NCI-H446 treated with DMSO at 0.1 percent for 48 hours (cell line): ENCODE data around the gene ATP2C2.
"Not testable (repeated sequence)": the region's sequence is repeated elsewhere in the genome, so short reads cannot be mapped to it uniquely, and the experiment has no call there.

Experiments used
- DNase-seq: peaks from one replicate; lab custom pipeline; 2025; lab: John Stamatoyannopoulos, UW

The ATP2C2 gene

DNA sequence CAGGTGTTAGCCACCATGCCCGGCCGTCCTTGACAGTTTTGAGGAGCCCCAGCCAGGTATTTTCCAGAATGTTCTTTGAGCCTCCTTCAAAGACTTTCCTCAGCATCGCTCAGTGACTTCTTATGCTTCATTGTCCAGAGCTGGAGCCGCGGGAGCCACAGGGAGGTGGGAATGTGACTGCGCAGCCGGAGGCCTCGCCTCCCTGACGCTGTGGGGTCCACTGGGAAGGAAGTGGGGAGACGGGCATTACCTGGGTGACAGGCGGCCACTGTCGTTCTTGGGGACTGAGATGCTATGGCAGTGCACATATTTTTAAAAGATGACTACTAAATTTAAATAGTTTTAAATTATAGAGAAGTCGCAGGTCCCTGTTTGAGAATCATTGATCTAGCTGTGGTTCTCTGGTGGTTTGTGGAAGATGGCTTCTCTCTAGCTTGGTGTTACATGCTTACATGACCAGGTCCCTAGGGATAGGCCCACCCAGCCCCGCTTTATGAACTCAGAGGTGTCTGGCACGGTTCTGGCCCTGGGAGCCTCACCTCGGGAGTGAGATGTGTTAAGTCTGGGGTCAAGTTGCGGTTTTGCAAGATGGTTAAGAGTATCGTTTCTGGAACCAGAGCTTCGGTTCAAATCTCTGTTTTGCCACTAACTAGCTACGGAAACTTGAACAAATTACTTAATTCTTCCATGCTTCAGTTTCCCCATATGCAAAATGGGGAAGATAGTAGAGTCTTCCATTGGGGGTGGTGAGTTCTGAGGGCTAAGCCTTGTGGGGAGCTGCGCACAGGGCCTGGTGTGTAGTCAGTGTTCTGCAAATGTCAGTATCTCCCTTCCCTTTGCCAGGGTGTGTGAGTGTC, 53.0 kb downstream of the ATP2C2 start:
- DNase-seq = no peak

DNA sequence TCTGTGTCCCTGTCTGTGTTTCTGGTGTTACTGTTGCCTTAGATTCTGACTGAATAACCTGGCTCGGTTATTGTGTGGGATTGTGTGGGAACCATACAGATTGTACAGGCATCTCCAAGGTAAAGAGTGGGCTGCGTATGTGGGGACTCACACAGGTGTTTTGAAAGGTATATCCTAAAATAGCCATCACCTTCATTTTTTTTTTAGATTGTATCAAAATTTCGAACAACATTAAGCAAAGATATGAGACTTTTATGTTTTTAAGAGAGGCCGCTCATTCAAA, 53.5 kb downstream of the ATP2C2 start:
- no peak for DNase-seq

DNA sequence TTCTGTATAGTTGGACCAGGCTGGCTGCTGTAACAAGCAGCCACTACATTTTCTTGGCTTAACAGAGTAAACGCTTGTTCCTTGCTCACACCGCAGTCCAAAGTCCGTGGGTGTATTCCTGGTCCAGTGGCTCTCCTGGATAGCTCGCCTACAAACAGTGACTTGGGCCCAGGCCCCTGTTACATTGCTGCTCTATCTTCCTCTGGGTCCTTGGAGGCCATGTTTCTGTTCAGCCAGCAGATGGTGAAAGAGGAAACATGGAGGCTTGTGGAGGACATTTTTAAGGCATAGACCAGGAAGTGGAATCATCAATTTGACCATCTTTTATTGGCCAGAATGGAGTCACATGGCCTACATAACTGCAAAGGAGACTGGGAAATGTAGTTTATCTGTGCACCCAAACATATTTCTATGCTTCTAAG, 55.1 kb downstream of the ATP2C2 start:
- DNase-seq = peak; percentile 4

DNA sequence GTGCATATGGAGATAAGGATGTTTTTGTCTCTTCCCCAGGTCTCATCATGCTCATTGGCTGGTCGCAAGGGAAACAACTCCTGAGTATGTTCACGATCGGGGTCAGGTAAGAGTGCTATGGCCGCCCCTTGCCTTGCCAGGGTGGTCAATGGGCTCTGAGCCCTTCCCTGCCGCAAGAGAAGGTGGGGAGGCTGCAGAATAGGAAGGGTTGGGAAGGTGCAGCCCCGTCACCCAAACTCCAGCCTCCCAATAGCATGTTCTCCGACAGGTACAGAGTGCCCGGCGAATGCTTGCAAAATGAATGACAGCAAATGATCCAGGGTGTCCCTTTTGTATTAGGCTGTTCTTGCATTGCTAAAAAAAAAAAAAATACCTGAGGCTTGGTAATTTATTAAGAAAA, 57.4 kb downstream of the ATP2C2 start:
- DNase-seq = no peak

DNA sequence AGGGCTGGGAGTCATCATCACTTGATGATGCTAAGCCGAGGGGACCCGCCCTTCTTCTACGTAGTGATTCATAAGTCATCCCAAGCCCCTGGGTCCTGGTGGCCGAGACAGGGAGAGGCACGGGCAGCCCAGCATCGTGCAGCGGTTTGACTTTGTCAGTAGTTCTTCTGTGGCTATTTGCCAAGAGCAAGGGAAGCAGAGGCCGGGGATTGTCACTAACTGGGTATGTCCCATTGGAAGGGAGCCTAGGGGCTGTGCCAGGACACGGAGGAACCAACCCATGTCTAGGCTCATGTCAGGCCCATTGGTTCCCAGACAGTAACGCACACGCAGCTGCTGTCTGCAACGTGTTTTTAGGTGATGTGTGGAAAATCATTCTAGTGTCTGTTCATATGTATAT, 58.5 kb downstream of the ATP2C2 start:
- DNase-seq = no peak

DNA sequence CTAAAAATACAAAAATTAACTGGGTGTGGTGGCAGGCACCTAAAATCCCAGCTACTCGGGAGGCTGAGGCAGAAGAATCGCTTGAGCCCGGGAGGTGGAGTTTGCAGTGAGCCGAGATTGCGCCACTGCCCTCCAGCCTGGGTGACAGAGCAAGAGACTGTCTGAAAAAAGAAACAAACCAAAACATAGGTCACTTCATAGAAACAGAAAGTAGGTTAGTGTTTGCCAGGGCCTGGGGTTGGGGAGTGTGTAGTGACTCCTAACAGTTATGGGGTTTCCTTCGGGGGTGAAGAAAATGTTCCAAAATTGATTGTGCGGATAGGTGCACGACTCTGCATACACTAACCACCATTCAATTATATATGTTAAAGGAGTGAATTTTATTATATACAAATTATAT, 59.2 kb downstream of the ATP2C2 start:
- no peak for DNase-seq

DNA sequence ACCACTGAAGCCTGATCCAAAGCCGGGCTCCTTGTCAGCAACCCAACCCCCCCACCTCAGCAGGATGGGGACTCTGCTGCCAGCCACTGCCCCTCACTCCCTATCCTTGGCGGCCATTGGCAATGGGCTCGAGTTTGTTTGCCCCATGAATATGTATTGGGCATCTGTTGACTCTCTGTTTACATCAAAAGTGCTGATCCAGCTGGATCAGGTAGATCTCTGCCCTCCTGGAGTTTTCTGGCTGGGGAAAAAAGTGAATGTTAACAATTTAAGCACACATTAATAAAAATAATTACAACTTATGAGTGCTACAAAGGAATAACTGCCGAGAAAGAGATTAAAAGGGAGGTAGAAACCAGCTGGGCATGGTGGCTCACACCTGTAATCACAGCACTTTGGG, 62.5 kb downstream of the ATP2C2 start:
- no peak for DNase-seq

DNA sequence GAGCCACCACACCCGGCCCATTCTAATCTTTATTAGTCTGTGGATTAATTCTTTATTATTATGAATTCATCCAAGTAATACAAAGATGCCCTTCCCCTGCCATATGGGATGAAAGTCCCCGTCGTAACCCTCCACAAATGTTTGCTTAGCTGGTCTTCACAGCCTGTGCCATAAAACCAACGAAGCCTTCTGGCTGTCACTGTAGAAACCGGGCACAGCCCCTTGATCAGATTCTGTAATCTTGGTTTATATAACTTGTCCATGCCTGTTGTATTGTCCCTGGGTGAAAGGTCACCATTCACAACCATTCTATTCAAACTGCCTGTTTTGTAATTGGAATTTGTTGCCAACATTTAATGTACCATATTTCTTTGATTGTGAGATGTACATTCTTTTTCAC, 66.5 kb downstream of the ATP2C2 start:
- no peak for DNase-seq

DNA sequence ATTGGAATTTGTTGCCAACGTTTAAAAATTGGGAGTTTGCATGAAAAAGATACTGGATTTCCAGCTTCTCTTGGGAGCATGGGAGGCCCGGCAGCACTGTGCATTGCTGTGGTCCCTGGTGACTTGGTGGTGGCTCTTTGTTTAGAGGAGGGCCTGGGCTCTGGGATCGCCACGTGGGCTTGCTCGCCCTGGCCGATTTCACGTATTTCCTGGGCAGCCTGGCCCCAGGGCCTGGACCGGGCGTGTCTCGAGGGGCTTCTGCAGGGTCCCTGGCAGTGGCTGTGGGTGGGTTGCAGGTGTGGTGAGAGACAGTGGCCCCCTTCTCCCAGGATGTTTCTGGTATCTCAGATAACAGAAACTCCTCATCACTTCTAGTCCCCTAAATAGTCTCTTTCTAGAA, 67.9 kb downstream of the ATP2C2 start:
- DNase-seq = no peak

DNA sequence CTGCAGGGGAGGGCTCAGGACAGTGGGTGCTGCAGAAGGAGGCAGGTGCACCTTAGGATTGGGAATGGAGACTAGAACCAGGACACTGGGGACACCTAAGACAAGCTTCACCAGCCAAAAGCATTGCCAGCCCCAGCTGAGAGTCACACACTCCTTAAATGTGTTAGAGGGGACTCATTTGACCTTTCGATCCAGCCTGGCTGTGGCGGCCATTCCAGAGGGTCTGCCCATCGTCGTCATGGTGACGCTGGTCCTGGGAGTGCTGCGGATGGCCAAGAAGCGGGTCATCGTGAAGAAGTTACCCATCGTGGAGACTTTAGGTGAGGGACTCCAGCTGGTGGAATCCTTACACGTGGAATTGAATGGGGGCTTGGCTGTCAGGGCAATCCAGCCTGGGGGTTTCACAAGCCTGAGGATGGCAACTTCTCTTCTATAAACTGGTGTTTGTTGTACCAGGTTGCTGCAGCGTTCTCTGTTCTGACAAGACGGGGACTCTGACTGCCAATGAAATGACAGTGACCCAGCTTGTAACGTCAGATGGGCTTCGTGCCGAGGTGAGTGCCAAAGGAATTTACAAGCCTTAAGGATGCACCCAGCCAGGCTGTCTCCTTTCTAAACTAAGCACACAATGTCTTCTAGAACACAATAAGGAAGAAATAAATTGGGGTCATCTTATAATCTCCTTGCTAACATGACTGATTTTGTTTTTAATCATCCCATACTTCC, 70.8 kb downstream of the ATP2C2 start:
- DNase-seq = no peak

DNA sequence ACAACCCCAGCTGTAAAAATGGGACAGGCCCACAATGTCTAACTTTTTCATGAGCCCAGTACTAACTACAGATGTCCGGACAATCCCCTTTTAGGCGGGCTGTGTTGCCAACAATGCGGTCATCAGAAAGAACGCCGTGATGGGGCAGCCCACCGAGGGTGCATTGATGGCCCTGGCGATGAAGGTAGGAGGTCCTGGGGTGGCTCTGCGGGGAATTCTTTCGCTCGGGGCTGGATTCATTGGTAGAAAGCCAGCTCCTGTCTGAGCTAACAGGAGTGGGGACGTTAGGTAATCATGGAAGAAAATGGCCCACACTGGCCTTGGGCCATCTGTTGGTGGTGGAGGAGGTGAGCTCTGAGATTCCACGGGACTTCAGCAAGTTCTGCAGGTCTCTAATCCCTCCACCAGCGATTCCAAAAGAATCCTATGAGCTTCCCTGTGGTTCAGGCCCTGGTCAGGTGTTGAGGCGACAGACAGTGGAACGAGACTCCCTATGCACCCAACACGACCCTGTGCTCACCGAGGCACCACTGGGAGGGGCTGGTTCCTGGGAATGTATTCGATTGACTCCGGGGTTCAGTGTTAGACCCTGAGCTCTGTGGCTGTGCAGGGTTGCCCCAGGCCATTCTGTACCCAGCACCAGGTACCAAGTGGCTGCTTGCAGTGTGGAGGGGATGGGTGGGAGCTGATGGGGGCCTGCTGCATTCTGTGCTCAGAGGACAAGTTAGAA, 74.2 kb downstream of the ATP2C2 start:
- no peak for DNase-seq

DNA sequence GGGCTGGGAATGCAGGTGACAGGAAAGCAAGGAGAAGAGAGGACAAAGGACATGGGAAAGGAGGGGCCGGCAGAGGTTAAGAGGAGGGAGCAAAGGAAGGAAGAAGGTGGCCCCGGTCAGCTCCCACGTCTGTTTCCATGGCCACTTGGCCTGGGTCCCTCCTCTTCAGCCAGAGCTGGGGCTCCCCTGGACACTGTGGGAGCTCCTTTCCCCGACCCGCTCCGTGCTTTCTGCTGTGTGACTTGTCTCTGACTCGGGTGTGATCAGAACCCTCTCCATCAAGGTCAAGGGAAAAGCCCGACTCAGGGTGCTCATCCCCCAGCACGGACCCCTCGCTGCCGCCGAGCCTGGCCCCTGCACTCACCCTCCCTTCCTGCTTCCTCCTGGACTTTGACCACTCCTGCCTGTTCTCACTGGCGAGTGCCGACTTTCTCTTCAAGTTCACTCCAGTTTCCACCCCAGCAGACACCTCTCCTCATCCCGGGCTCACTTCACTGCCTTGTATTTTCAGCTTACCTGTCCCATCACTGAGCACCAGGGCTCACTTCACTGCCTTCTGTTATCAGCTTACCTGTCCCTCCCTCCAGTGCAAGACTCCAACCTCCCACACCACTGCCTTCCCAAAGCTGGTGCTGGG, 74.9 kb downstream of the ATP2C2 start:
- DNase-seq = no peak

DNA sequence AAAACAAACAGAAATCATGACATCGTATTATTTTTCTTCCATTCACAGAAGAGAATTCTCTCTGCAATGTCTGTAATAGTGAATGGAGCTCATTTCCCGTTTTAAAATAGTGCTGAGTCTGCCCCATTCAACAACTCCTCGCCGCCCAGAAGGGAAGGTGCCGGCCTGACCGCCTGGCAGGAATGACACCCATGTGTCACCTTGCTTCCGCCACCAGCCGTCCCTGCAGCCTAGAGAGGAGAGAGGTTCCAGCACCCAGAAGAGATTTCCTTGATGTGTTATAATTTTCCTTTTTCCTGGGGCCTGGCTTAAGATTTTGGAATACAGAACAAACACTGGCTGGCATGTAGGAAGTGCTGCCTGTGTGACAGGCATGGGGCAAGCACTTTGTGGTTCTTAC, 76.1 kb downstream of the ATP2C2 start:
- no peak for DNase-seq

DNA sequence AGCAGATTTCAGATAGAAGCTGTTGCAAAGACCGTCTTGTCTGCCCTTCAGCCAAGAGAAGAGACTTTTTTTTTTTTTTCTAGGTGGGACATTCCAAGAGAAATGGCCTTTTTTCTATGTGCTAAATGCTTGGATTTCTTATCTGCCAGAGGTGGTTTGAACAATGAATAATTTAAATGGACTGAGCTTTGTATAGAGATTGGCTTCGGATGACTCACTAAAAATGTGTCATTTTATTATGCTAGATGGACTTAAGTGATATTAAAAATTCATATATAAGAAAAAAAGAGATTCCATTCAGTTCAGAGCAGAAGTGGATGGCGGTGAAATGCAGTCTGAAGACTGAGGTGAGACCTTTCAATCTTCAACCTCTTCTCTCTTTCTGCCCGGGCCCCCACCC, 77.7 kb downstream of the ATP2C2 start:
- DNase-seq = no peak

DNA sequence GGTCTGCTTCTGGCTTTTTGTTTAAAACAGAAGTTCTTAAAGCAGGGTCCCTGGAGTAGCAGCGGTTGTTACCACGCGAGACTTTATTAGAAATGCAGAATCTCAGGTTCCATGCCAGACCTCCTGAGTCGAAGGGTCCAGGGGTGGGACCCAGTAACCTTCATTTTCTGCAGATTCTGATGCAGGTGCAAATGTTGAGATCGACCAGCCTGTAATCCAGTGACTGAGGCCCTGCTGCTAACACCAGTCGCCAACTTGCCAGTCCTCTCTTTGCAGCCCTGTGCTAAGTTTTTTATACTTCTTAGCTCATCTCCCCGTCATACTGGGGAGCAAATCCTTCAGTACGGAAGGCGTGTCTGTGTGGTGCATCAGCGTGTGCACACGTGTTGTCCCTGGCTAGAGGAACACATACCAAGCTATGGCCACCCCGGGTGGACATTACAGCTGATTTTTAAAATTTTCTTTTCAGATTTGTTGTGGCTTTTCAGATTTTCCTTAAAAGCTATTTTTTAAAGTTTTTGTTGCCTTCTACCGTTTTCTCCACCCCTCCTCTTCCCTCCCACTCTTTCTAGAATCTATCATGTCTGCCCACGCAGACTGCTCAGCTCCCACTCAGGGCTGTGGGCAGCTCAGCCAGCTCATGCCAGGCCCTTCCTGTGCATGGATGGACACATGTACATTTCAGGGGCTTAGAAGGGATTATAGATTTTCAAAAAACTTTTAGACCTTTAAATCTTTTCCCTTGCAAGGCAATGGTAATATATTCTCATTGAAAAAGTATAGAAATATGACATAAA, 78.5 kb downstream of the ATP2C2 start:
- DNase-seq = no peak

DNA sequence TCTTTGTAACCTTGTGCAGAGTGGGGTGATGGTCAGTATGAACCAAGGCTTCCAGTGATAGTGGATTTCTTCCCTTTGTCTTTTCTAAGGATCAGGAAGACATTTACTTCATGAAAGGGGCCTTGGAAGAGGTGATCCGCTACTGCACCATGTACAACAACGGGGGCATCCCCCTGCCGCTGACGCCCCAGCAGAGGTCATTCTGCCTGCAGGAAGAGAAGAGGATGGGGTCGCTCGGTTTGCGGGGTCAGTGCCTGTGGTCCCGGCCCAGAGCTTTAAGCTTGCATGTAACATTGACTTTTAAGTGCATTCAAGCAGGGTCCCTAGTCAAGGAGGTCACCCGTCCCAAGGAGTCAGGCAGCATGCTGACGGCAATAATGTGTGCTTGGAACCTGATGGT, 80.1 kb downstream of the ATP2C2 start:
- DNase-seq = no peak

DNA sequence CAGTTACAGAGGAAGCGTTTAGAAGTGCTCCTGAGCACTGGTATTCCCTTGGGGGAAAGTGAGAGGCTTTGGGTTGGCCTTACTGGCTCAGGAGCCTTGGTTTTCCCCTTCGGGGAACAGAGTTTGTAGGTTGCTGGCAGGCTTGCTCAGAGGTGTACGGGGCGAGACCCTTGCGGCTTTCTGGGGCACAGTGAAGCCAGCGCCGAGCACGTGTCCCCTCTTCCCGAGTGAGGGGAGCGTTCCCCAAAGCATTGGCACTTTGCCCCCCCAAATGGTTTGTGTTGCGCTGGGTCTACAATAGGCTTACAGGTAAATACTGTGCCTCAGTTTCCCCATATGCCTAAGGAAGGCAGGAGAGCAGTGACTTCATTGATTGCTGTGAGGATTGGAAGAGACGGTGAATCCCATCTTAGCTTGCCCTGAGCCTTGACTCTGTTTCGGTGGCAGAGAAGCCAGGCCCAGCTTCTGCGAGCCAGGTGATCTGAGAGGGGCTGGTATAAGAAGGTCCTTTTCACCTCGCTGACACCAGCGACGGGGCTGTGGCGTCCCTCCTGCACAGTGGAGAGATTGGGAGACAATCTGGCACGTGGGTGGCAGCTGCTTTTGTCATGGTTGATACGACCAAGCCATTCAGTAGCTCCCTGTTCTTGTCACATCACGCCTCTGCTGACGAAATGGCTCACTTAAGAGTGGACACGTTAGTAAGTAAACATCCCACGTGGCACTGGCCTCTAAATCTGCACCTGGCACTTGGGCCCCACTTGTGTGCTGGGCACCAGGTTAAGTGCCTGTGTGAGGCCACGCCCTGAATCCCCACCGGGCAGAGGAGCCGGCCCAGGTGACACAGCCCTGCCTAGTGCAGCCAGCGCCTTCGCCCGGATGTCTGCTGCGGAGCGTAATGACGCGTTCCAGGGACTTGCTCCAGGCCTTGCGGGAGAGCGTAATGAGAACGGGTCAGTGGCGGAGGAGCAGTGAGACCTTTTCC, 81.1 kb downstream of the ATP2C2 start:
- DNase-seq = no peak

DNA sequence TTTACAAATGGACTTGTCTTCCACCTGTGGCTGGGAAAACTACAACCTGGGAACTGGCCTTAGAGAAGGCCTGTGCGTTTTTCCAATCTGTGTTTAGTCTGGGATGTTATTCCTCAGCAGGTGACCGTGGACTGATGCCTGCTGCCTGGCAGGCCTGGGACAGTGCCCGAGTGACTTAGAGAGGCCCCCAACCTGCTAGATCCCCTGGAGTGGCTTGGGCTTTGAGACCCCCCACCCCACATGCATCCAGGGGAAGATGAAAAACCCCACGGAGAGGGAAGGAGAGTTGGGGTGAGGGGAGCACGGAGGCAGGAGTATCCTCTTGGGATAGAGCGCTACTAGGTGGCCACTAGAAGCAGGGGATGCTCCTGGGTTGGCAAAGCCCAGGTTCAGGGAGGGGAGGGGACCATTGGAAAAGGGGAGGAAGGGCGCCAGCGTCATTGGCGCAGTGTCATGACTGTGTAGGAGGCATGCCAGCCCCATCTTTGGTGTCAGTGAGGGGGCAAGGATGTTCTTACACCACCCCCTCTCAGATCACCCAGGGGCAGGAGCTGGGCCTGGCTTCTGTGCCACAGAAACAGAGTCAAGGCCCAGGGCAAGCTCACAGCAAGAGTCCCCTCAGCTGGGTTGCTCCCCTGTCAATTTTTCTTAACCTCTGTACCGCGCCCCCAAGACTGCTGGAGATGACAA, 82.0 kb downstream of the ATP2C2 start:
- DNase-seq = no peak

DNA sequence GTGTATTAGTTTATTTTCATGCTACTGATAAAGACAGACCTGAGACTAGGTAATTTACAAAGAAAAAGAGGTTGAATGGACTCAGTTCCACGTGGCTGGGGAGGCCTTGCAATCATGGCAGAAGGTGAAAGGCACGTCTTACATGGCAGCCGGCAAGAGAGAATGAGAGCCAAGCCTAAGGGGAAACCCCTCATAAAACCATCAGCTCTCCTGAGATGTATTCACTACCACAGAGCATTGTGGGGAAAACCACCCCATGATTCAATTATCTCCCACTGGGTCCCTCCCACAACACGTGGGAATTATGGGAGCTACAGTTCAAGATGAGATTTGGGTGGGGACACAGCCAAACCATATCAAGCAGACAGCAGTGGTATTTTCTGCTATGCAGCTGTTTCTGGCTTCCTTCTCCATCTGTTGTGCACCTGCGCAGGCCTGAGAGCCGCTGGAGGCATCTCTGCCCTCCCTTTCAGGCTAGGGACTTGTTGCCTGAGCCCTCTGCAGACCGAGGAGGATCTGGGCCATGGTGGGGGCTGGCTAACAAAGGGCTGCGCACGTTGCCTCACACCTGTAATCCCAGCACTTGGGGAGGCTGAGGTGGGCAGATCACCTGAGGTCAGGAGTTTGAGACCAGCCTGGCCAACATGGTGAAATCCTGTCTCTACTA, 82.8 kb downstream of the ATP2C2 start:
- not testable (repeated sequence) for DNase-seq
